ENCODE measurements around the gene SELENOV.

The SELENOV gene

GRCh38 chr19:39514840-39515550 lies at the start of gene SELENOV:
Gene SELENOV, plus strand, starts transcription at chr19:39515139. Its CDS starts 74 bp downstream, at chr19:39515213.
- Histone ChIP-seq H3K4me2 (peak within 1 kb of the TSS; percentile 5 to 49 (median 35); a peak in 19 of 22 replicates), H3K9ac (no peak within 1 kb of the TSS), H3K4me3 (peak within 1 kb of the TSS in 1 of 10 experiments; percentile 44; a peak in 2 of 20 replicates), H3K27ac (no peak within 1 kb of the TSS), H3K9me3 (replicated peaks in 1 of 11) (peaks cover 0 to 6% (median 0%) of the 10 kb centered on the region in 11 experiments; a peak in 1 of 22 replicates), H3K27me3 (peaks cover 41 to 73% (median 58%) of the 10 kb centered on the region in 11 experiments), H4K20me1 (peaks cover 0 to 15% (median 0%) of the 10 kb centered on the region in 11 experiments; a peak in 5 of 22 replicates), H3K36me3 (no peaks in the 10 kb centered on the region), H3K4me1 (peaks cover 5 to 21% (median 14%) of the 10 kb centered on the region in 10 experiments; a peak in 15 of 20 replicates)
- TF ChIP-seq Cebpa-rat (IDR thresholded peaks at IDR 0.05), result no peak

GRCh38 chr19:39465956-39466747 lies 48.8 kb upstream of the SELENOV start:
- peaks cover 25 to 99% (median 70%) of the 10 kb centered on the region in 11 experiments; a peak in 20 of 22 replicates for H4K20me1 ChIP-seq
- peaks cover 97 to 100% (median 99%) of the 10 kb centered on the region in 11 experiments for H3K36me3 ChIP-seq
- peak overlapping the region in 1 of 11 experiments; percentile 15; a peak in 1 of 22 replicates for H3K9ac ChIP-seq
- peaks cover 0 to 41% (median 29%) of the 10 kb centered on the region in 10 experiments; a peak in 16 of 20 replicates for H3K4me1 ChIP-seq
- no peak overlapping the region for H3K27ac ChIP-seq
- no peak for TF ChIP-seq Cebpa-rat (IDR thresholded peaks at IDR 0.05)
- H3K9me3 ChIP-seq (replicated peaks in 1 of 11), result no peaks in the 10 kb centered on the region
- H3K4me3 ChIP-seq, result no peak overlapping the region
- no peaks in the 10 kb centered on the region for H3K27me3 ChIP-seq
- H3K4me2 ChIP-seq, result 0 out of 22 replicates have a peak overlapping the region, but pooled peaks of 1 of the 11 experiments have one; percentile 55

GRCh38 chr19:39467941-39468340 lies 47.0 kb upstream of the SELENOV start:
- peaks cover 0 to 48% (median 29%) of the 10 kb centered on the region in 10 experiments; a peak in 16 of 20 replicates for H3K4me1 ChIP-seq
- H4K20me1 ChIP-seq, result peaks cover 25 to 100% (median 79%) of the 10 kb centered on the region in 11 experiments; a peak in 20 of 22 replicates
- H3K36me3 ChIP-seq, result peaks cover 98 to 100% (median 100%) of the 10 kb centered on the region in 11 experiments
- no peak overlapping the region for H3K4me3 ChIP-seq
- H3K27me3 ChIP-seq, result no peaks in the 10 kb centered on the region
- H3K4me2 ChIP-seq, result peak overlapping the region in 8 of 11 experiments; percentile 33 to 72 (median 59); a peak in 15 of 22 replicates
- TF ChIP-seq Cebpa-rat (IDR thresholded peaks at IDR 0.05), result no peak
- H3K9me3 ChIP-seq (replicated peaks in 1 of 11), result no peaks in the 10 kb centered on the region
- peak overlapping the region in 3 of 11 experiments; percentile 0 to 48 (median 24); a peak in 5 of 22 replicates for H3K9ac ChIP-seq
- H3K27ac ChIP-seq, result no peak overlapping the region

- peaks cover 0 to 48% (median 29%) of the 10 kb centered on the region in 10 experiments; a peak in 16 of 20 replicates for H3K4me1 ChIP-seq
- no peaks in the 10 kb centered on the region for H3K27me3 ChIP-seq
- peaks cover 100% of the 10 kb centered on the region in 11 experiments for H3K36me3 ChIP-seq
- no peaks in the 10 kb centered on the region for H3K9me3 ChIP-seq (replicated peaks in 1 of 11)
- no peak overlapping the region for H3K4me3 ChIP-seq
- no peak for TF ChIP-seq Cebpa-rat (IDR thresholded peaks at IDR 0.05)
- H3K27ac ChIP-seq, result peak overlapping the region in 4 of 11 experiments; percentile 19 to 38 (median 32); a peak in 3 of 22 replicates
- H4K20me1 ChIP-seq, result peaks cover 24 to 100% (median 79%) of the 10 kb centered on the region in 11 experiments; a peak in 20 of 22 replicates
- H3K9ac ChIP-seq, result peak overlapping the region in 5 of 11 experiments; percentile 0 to 48 (median 21); a peak in 3 of 22 replicates
- H3K4me2 ChIP-seq, result peak overlapping the region in 8 of 11 experiments; percentile 33 to 72 (median 59); a peak in 13 of 22 replicates
These were observed 45.9 kb upstream of the SELENOV start for GRCh38 chr19:39469036-39469435.

GRCh38 chr19:39469567-39469966 lies 45.4 kb upstream of the SELENOV start:
- no peak overlapping the region for H3K27ac ChIP-seq
- H3K27me3 ChIP-seq, result no peaks in the 10 kb centered on the region
- H3K4me2 ChIP-seq, result no peak overlapping the region
- peaks cover 25 to 100% (median 79%) of the 10 kb centered on the region in 11 experiments; a peak in 20 of 22 replicates for H4K20me1 ChIP-seq
- H3K36me3 ChIP-seq, result peaks cover 99 to 100% (median 100%) of the 10 kb centered on the region in 11 experiments
- H3K4me1 ChIP-seq, result peaks cover 0 to 44% (median 27%) of the 10 kb centered on the region in 10 experiments; a peak in 16 of 20 replicates
- peak overlapping the region in 2 of 11 experiments; percentile 7 to 21; a peak in 2 of 22 replicates for H3K9ac ChIP-seq
- H3K9me3 ChIP-seq (replicated peaks in 1 of 11), result no peaks in the 10 kb centered on the region
- no peak overlapping the region for H3K4me3 ChIP-seq
- TF ChIP-seq Cebpa-rat (IDR thresholded peaks at IDR 0.05), result no peak

- Histone ChIP-seq H3K9ac (peak overlapping the region in 1 of 11 experiments; percentile 11; a peak in 2 of 22 replicates), H3K4me1 (peaks cover 0 to 31% (median 20%) of the 10 kb centered on the region in 10 experiments; a peak in 16 of 20 replicates), H3K4me3 (no peak overlapping the region), H3K27me3 (no peaks in the 10 kb centered on the region), H3K27ac (no peak overlapping the region), H3K9me3 (replicated peaks in 1 of 11) (no peaks in the 10 kb centered on the region), H3K4me2 (no peak overlapping the region), H4K20me1 (peaks cover 15 to 93% (median 70%) of the 10 kb centered on the region in 11 experiments; a peak in 20 of 22 replicates), H3K36me3 (peaks cover 98 to 100% (median 100%) of the 10 kb centered on the region in 11 experiments)
- no peak for TF ChIP-seq Cebpa-rat (IDR thresholded peaks at IDR 0.05)
These were observed 44.1 kb upstream of the SELENOV start for GRCh38 chr19:39470724-39471339.

- H3K27ac ChIP-seq, result no peak overlapping the region
- peak overlapping the region in 2 of 11 experiments; percentile 21 to 23; a peak in 3 of 22 replicates for H3K9ac ChIP-seq
- no peak overlapping the region for H3K4me3 ChIP-seq
- H3K27me3 ChIP-seq, result no peaks in the 10 kb centered on the region
- H3K9me3 ChIP-seq (replicated peaks in 1 of 11), result no peaks in the 10 kb centered on the region
- no peak overlapping the region for H3K4me2 ChIP-seq
- peaks cover 0 to 28% (median 20%) of the 10 kb centered on the region in 10 experiments; a peak in 16 of 20 replicates for H3K4me1 ChIP-seq
- H4K20me1 ChIP-seq, result peaks cover 13 to 85% (median 70%) of the 10 kb centered on the region in 11 experiments; a peak in 20 of 22 replicates
- H3K36me3 ChIP-seq, result peaks cover 98 to 100% (median 100%) of the 10 kb centered on the region in 11 experiments
- no peak for TF ChIP-seq Cebpa-rat (IDR thresholded peaks at IDR 0.05)
These were observed 43.0 kb upstream of the SELENOV start for GRCh38 chr19:39471756-39472536.
